ENCODE data around the gene RAP2B.
"Not testable (repeated sequence)": the region's sequence is repeated elsewhere in the genome, so short reads cannot be mapped to it uniquely, and the experiment has no call there.

Gene RAP2B

GRCh38 chr3:153192327-153192726 lies 30.3 kb downstream of the RAP2B start:
- no peak for DNase-seq

DNA sequence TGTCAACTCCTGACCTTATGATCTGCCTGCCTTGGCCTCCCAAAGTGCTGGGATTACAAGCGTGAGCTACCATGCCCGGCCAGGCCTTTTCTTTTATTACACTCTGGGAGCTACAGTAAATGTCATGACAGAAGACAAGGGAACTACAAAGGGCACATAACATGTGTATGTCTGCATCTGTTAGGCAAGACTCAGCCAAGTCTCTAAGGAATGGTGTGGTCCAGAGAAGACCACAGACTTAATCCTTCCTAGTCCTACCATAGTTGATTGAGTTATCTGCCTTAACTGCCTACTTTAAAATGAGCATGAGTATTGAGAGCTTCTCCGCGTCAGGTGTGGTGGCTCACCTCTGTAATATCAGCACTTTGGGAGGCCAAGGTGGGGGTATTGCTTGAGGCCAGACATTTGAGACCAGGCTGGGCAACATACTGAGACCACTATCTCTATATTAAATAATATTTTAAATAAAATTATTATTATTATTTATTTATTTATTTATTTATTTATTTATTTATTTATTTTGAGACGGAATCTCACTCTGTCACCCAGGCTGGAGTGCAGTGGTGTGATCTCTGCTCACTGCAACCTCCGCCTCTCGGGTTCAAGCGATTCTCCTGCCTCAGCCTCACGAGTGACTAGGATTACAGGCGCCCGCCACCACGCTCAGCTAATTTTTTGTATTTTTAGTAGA lies 31.9 kb downstream of the RAP2B start:
- not testable (repeated sequence) for DNase-seq

DNA sequence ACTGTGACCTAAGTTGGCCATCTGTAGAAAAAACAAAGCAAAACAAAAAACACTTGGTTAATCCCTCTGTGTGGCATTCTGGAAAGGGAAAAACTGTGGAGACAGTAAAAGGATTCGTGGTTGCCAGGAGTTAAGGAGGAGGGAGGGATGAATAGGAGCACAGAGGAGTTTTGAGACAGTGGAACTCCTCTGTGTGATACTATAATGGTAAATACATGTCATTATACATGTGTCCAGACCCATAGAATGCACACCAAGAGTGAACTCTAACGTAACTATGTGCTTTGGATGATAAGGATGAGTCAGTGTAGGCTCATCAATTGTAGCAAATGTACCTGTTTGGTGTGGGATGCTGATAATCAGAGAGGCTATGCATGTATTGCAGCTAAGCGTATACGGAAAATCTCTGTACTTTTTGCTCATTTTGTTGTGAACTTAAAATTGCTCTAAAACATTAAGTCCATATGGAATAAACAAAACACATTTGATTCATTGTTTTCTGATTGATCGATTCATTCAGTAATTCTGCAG lies 33.4 kb downstream of the RAP2B start:
- DNase-seq = no peak

GRCh38 chr3:153209596-153209995 lies 47.6 kb downstream of the RAP2B start:
- no peak for DNase-seq

GRCh38 chr3:153210146-153210545 lies 48.1 kb downstream of the RAP2B start:
- DNase-seq = no peak

GRCh38 chr3:153210660-153211059 lies 48.6 kb downstream of the RAP2B start:
- no peak for DNase-seq

- no peak for DNase-seq
These were observed 53.5 kb downstream of the RAP2B start for GRCh38 chr3:153215497-153215896.

DNA sequence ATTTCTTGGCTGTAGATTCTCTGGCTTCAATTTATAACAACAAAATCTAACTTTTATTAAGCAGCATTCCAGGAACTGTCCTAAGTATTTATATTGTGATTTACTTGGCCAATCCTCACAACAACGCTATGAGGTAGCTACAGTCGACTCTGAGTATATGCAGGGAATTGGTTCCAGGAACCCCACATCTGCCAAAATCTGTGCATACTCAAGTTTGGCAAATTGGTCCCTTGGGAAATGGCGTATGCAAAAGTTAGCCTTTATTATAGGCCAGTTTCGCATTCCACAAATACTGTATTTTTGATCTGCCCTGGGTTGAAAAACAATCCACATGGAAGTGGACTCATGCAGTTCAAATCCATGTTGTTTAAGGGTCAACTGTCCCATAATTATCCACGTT lies 53.9 kb downstream of the RAP2B start:
- no peak for DNase-seq

- DNase-seq = no peak
These were observed 54.9 kb downstream of the RAP2B start for GRCh38 chr3:153216928-153217327.

DNA sequence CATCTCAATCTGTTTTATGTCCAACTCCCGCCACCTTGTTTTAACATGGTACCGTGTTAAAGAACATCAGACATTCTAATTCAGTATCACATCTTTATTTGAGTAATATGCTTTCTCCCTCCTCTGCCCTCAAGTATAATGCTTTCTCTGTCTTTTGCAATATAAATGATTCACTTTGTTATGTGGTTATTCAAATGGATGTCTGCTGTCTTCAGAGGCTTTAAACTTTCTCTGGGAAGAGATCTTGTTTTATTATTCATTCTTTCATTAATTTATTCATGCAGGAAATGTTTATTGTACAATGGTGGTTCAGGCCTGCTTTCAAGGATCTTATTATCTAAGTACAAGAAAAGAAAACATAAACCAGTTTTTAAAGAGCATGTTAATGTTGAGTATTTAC lies 57.1 kb downstream of the RAP2B start:
- no peak for DNase-seq

Data from amygdala (tissue), 56 donors.